Stimulated activated CD8-positive, alpha-beta memory T cell treated with anti-CD3 and anti-CD28 coated beads, Interleukin-4, amount 100 ng/mL, for 4 hours (primary cell): ENCODE measurements around the gene MXRA5.
"Not testable (repeated sequence)": the region's sequence is repeated elsewhere in the genome, so short reads cannot be mapped to it uniquely, and the experiment has no call there.

Experiments used
- DNase-seq, 2 donors: peaks; one replicate each; pipeline ENCODE4 v3.0.0-alpha.2; 2020; ENCODE audit warnings: low read depth in 2 of 2, low spot score in 1 of 2

The MXRA5 gene

GRCh38 chrX:3326681-3327080 lies 19.8 kb downstream of the MXRA5 start:
- DNase-seq = no peak

- DNase-seq = no peak
Measured at GRCh38 chrX:3320471-3321046, 25.9 kb downstream of the MXRA5 start.

GRCh38 chrX:3317191-3317718 lies 29.2 kb downstream of the MXRA5 start:
- no peak for DNase-seq

GRCh38 chrX:3312109-3312508 lies 34.3 kb downstream of the MXRA5 start:
- DNase-seq = no peak

GRCh38 chrX:3307881-3308280 lies 38.6 kb downstream of the MXRA5 start:
- DNase-seq = no peak

- no peak for DNase-seq
Measured at GRCh38 chrX:3299636-3300035, 46.8 kb downstream of the MXRA5 start.

GRCh38 chrX:3295731-3296130 lies 50.7 kb downstream of the MXRA5 start:
- DNase-seq = no peak

GRCh38 chrX:3293251-3293650 lies 53.2 kb downstream of the MXRA5 start:
- DNase-seq = no peak

- DNase-seq = no peak
Measured at GRCh38 chrX:3290561-3290960, 55.9 kb downstream of the MXRA5 start.

GRCh38 chrX:3286196-3286945 lies 60.1 kb downstream of the MXRA5 start:
- no peak for DNase-seq

GRCh38 chrX:3280706-3281105 lies 65.7 kb downstream of the MXRA5 start:
- DNase-seq = no peak

GRCh38 chrX:3273668-3274067 lies 72.8 kb downstream of the MXRA5 start:
- not testable (repeated sequence) for DNase-seq

GRCh38 chrX:3271834-3272186 lies 74.6 kb downstream of the MXRA5 start:
- no peak for DNase-seq

GRCh38 chrX:3271183-3271833 lies 75.1 kb downstream of the MXRA5 start:
- DNase-seq = no peak

GRCh38 chrX:3268829-3269228 lies 77.6 kb downstream of the MXRA5 start:
- DNase-seq = no peak

GRCh38 chrX:3263681-3264126 lies 82.7 kb downstream of the MXRA5 start:
- DNase-seq = no peak

GRCh38 chrX:3262901-3263300 lies 83.6 kb downstream of the MXRA5 start:
- no peak for DNase-seq
